Measurements from ENCODE around the gene RFLNA.

DNA sequence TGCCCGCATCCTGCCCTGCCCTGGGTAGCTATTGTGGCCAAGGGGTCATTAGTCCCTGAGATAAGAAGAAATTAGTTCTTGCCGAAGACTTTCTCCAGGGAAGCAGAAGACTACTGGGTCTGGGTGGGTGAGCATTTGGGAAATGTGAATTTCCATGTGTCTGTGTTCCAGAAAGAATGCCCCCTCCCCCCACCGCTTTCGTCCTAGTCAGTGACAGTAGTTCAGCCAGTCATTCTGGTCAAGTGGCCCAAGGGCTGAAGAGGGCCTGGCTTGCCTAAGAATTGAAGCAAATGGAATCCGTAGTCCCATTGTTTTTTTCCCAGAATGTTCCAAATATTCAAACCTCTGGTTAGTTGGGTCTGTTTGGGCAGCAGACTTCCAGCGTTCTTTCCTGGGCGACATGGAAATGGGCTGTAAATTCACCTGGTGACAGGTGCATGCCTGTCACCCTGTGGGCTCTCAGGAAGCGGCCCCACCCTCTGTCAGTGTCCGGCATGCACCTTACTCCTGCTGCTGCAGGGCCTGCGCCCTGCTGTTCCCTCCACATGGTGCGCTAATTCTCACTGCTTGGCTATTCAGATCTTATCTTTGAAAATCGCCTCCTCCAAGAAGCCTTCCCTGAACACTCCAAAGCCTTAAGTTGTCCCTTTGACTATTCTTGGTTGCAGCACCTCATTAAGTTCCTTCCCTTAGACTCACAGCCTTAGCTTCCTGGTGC, 1.4 kb upstream of the RFLNA start:
- TF ChIP-seq, protein P1, sequence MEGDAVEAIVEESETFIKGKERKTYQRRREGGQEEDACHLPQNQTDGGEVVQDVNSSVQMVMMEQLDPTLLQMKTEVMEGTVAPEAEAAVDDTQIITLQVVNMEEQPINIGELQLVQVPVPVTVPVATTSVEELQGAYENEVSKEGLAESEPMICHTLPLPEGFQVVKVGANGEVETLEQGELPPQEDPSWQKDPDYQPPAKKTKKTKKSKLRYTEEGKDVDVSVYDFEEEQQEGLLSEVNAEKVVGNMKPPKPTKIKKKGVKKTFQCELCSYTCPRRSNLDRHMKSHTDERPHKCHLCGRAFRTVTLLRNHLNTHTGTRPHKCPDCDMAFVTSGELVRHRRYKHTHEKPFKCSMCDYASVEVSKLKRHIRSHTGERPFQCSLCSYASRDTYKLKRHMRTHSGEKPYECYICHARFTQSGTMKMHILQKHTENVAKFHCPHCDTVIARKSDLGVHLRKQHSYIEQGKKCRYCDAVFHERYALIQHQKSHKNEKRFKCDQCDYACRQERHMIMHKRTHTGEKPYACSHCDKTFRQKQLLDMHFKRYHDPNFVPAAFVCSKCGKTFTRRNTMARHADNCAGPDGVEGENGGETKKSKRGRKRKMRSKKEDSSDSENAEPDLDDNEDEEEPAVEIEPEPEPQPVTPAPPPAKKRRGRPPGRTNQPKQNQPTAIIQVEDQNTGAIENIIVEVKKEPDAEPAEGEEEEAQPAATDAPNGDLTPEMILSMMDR (optimal IDR thresholded peaks at IDR 0.05 in 1 of 3, IDR thresholded peaks at IDR 0.05 in 1 of 3, conservative IDR thresholded peaks at IDR 0.05 in 1 of 3; ENCODE audit: extremely low read depth in 1 of 3, insufficient read depth in 2 of 3, low read length in 3 of 3): no peak
- no peak for TF ChIP-seq EZH2 (IDR thresholded peaks at IDR 0.05; ENCODE audit: low read length)
